ENCODE measurements around the gene CST7.

The CST7 gene

GRCh38 chr20:24950836-24951525 is 1.9 kb downstream of the CST7 start:
- no peak for DNase-seq (ENCODE audit: low read depth)

- no peak for DNase-seq (ENCODE audit: low read depth)
Measured at GRCh38 chr20:24951536-24952083, 2.5 kb downstream of the CST7 start.

DNA sequence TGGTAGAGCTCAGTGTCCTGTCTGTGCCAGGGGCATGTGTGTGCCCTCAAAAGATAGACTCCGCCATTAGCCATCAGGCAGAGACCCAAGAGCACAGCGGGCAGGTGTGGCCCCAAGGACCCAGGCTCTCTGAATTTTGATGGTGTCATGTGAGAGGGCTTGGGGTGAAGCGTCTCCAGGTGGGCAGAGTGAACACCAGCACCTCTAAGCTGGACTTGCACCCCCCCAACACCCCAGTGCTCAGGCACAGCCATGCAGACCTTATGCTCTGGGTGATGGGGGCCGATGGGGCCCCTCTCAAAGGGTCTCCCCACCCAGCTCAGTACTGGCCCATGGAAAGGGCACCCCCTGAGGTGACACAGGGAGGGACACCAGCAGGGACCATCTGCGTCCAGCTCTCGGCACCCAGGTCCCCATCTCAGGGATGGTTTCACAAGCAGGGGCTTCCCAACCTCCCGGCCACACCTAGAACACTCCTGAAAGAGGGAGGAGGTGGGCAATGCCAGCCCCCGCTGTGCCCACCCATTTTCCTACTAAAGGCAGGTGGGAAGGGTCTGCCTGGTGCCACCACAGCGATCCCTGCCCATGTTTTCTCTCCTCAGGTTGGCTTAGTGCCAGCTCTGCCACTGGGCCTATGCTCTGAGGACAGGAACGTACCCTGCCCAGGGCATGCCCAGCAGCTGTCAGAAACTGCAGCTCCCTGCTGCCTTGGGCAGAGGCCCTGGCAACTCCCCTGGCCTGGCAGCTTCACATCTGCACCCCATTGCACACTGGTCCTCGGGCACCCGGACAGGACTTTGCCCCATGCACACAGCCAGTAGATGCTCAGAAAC is 3.5 kb downstream of the CST7 start:
- DNase-seq (ENCODE audit: low read depth), result no peak

DNA sequence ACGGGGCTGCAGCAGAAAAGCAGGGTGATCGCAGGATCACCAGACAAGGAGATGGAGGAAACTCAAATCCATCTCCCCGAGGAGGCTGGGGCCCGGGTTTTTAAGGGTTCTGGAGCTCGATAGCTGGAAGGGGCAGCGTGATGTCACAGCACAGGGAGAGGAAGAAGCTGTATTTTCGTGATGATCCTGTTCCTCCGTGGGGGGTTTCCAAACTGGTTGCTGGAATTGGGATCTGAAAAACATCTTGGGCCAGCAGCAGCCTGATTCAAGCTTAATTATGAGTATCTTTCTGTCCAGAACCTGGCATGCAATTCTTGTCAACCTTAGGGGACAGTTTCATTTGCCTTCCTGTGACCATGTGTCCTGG is 4.1 kb downstream of the CST7 start:
- DNase-seq (ENCODE audit: low read depth), result no peak

- no peak for DNase-seq (ENCODE audit: low read depth)
Measured at GRCh38 chr20:24953621-24954133, 4.6 kb downstream of the CST7 start.

- no peak for DNase-seq (ENCODE audit: low read depth)
Measured at GRCh38 chr20:24954151-24954550, 5.1 kb downstream of the CST7 start.

GRCh38 chr20:24954566-24954965 is 5.5 kb downstream of the CST7 start:
- DNase-seq (ENCODE audit: low read depth), result no peak

DNA sequence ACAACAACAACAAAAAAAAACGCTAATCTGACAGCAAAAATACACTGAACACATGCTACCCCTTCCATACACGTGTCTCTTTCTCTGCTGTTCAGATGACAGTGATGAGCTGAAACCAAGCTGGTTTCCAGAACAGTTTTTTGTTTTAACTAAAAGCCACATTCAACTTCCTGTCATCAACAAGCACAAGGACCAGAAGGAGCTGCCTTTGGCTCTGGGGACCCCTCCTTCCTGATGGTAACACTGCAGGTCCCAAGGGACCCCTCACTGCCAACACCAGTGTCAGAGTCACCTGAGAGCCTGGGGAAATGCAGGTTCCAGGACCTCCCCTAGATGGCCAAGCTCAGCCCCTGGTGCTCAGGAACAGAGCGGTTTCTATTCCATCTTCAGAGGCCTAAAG is 6.0 kb downstream of the CST7 start:
- no peak for DNase-seq (ENCODE audit: low read depth)

GRCh38 chr20:24956001-24956841 is 7.2 kb downstream of the CST7 start:
- no peak for DNase-seq (ENCODE audit: low read depth)

- no peak for DNase-seq (ENCODE audit: low read depth)
Measured at GRCh38 chr20:24957326-24958016, 8.4 kb downstream of the CST7 start.

- no peak for DNase-seq (ENCODE audit: low read depth)
Measured at GRCh38 chr20:24958506-24959385, 9.7 kb downstream of the CST7 start.

DNA sequence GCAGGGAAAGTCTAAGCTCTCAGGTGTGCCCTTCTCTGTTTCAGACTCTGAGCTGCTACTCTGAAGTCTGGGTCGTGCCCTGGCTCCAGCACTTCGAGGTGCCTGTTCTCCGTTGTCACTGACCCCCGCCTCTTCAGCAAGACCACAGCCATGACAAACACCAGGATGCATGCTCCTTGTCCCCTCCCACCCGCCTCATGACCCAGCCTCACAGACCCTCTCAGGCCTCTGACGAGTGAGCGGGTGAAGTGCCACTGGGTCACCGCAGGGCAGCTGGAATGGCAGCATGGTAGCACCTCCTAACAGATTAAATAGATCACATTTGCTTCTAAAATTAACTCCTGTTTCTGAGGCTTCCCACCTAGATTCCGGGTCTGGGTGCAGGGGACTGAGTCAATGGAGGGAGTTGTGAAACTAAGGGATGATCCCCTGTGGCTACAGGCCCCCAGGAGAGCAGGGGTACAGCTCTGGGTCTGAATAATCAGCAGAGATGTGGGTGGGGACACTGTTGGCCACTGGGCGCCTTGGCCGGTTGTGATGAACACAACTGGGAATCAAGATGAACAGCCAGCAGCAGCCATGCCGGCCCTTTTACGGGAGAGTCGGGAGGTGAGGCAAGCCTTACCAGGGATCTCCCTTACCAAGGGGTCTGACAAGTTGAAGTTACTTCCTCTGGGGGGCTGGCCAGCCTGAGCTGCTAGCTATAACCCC is 10.7 kb downstream of the CST7 start:
- no peak for DNase-seq (ENCODE audit: low read depth)

DNA sequence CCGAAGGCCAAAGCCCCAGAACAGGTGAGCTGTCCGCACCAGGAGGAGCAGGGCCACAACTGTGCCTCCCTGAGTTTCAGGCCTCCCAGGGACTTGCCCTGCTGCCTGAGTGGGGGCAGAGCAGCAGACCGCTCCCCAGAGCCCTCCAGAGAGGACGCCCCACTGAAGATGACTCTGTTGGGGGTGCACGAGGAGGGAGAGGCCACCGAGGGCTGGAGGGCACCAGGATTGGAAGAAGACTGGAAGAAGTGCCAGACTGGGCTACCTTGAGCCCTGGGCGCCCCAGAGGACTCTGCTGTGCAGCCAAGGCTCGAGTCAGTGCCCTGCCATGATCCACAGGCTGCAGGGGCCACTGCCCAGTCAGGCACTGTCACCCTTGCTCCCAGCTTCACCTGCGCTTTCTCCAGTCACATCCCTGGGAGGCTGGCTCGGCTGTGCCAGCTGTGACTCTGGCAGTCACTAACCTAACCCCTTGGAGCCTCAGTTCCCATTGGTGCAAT is 11.3 kb downstream of the CST7 start:
- no peak for DNase-seq (ENCODE audit: low read depth)

DNA sequence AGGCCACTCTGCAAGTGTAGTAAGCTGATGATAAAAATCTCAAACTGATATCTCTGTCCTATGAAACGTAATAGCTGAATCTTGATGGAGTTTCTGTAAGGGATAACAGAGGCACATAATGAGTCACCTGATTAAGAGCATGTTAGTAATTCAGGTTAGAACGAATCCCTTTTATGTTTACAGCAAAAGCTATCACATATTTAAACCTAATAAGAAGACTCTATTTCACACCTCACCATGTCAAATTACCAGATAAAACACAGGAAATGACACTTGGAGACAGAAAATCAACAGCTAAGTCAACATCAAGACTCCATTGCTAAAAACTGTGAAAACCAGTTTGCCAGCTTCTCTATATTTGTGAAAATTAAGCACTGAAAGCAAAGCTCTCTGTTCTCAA is 11.8 kb downstream of the CST7 start:
- DNase-seq (ENCODE audit: low read depth), result no peak

DNA sequence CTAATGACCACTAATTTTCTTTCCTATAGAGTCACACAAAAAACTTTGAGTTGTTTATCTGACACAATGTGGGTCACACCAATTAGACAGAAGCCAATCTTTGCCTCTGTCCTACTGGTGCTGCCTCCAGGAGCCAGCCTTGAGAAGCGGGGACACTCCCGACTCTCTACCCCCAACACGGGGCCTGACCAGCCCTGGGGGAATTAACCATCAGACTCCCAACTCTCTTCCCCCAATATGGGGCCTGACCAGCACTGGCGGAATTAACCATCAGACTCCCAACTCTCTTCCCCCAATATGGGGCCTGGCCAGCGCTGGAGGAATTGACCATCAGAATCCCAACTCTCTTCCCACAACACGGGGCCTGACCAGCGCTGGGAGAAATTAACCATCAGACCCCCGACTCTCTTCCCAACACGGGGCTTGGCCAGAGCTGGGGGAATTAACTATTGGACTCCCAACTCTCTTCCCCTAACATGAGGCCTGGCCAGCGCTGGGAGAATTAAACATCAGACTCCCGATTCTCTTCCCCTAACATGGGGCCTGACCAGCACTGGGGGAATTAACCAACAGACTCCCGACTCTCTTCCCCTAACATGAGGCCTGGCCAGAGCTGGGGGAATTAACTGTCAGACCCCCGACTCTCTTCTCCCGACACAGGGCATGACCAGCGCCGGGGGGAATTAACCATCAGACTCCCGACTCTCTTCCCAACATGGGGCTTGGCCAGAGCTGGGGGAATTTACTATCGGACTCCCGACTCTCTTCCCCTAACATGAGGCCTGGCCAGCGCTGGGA is 12.5 kb downstream of the CST7 start:
- DNase-seq (ENCODE audit: low read depth), result no peak

DNA sequence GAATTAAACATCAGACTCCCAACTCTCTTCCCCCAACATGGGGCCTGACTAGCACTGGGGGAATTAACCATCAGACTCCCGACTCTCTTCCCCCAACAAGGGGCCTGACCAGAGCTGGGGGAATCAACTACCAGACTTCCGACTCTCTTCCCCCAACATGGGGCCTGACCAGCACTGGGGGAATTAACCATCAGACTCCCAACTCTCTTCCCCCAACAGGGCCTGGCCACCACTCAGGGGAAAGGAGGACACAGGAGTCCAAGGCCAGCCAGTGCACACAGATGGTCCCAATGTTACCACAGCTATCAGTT is 13.1 kb downstream of the CST7 start:
- DNase-seq (ENCODE audit: low read depth), result no peak

DNA sequence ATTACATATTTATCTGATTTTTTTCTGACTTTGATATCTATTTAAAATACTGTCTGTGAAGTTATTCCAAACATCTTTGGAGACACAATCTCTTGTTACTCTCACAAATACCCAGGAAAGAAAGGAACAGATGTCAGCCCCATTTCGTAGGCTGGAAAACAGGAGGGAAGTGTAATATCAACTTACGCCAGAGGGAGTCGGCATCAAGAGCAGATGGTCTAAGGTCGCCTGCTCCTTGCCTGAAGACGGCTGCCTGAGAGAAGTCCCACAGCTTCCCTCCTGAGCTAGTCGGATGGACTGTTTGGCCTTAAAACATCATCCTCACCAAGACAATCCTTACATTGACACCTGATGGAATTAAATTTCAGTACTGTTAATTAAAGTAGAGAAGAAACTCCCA is 13.4 kb downstream of the CST7 start:
- no peak for DNase-seq (ENCODE audit: low read depth)

- DNase-seq (ENCODE audit: low read depth), result no peak
Measured at GRCh38 chr20:24963672-24964505, 14.8 kb downstream of the CST7 start.

All from HS-5 (cell line).